Left kidney (tissue), 2 donors: ENCODE measurements around the gene CARD11. TPM values are rescaled to one million over a fixed set of nuclear protein-coding genes. Genes with fewer than 3 reads are reported as not detected.

Experiments
- DNase-seq: peaks from one replicate; pipeline ENCODE4 v3.0.0-alpha.2; 2013
- polyA plus RNA-seq: library from polyadenylated mRNA; unstranded; fragments of 120-200 nt; gene quantifications from one replicate; pipeline ENCODE4 v1.2.1, GENCODE V29; 2013; ENCODE audit not compliant: insufficient read length

The CARD11 gene
- polyA plus RNA-seq, 1 donor: 1.1 TPM

DNA sequence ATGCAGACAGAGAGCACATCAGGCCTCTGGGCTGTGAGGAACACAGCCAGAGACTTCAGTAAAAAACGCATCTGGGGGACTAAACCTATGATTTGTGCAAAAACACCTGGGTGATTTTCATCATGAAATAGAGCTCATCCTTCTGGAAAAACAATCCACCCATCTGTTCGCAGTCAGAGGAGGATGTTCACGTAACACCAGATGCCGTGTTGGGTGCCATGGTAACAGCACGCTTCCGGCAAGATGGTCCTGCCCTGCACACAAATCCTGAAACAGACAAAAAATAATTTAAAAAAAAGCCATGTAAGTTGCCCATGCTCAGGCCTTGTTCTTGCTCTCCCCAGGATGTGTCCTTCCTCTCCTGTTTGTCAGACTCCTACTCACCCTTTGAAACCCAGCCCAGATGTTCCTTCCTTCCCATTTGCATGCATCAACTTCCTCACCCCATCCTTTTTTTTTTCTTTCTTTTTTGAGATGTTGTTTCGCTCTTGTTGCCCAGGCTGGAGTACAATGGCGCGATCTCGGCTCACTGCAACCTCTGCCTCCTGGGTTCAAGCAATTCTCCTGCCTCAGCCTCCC is 171.3 kb downstream of the CARD11 start:
- DNase-seq: no peak

DNA sequence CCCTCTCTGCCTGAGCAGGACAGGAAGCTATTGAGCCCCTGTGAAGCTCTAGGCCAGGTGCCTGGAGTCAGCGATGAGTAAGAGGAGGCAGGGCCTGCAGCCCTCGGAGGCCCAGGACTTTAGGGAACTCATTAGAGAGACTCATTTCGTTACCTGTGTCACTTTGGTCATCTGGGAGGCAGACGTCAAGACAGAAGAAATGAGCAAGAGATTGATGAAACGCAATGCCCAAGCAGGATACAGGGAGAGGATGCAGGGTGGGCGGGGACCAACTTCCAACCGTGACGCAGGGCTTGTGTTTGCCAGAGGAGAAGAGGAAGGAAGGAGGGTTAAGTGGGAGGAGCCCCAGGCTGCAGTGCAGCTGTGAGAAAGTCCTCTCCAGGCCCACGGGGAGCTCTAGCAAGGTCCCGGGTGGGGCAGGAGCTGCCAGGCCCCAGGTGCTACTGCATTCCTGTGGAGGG is 173.2 kb downstream of the CARD11 start:
- no peak for DNase-seq

DNA sequence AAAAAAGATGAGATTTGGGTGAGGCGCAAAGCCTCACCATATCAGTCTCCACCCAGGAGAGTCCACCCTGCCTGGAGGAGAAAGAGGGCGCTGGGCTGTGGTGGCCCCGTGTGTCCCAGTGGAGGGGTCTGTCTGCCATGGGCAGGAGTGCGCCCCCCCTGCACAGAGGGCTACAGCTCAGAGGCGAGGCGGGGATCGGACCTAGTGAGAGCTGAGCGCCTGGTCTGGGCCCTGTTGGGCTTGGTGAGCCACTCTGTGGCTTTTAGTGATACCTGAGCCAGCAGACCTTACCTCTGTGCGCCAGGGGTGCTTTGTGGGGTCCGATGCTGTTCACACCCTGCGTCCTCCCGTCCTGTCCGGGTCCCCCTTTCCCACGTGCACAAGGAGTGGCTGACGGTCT is 173.7 kb downstream of the CARD11 start:
- DNase-seq: no peak

DNA sequence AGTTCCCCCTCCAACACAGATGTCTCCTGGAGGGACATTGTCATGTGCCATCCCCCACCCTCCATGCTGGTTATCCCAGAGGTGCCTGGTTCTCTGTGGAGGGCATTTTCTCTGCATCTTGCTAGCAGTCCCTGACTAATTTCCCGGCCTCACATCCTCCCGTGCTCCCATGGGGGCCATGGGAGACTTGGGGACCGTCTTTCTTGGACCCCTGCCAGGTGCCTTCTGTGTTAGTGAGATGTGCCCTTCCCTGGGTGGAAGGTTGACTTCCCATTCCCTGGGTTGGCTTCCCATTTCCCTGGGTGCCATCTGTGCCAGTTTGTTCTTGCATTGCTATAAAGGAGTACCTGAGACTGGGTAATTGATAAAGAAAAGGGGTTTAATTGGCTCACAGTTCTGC is 177.1 kb downstream of the CARD11 start:
- DNase-seq: no peak

DNA sequence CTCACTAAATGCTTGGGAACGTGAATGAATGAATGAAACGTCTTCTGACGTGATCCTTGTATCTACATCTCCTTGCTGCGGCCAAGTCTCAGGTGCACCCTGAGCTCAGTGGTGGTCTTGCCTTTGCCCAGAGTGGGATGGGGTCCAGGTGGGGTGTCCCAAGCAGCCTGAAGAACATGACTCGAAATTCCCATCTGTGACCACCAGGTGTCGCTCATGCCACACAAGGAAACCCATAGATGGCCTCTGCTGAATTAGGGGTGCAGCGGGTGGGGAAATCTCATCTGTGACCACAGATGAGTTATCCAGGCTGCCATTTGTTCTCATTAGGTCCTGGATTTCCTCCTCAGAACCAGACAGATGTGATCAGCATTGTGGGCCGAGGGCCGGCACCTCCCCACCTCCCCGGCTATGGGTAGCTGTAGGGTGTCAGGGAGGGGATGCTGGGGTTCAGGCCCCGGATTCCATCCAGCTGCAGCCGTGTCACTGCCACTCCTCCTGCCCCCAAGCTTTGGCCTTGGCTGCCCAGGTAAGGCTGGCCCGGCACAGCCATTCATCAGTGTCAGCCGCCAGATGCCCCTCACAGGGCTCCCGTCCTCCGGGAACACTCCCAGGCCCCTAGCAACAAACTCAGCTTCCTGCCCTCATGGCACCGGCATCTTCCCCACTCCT is 178.5 kb downstream of the CARD11 start:
- no peak for DNase-seq

DNA sequence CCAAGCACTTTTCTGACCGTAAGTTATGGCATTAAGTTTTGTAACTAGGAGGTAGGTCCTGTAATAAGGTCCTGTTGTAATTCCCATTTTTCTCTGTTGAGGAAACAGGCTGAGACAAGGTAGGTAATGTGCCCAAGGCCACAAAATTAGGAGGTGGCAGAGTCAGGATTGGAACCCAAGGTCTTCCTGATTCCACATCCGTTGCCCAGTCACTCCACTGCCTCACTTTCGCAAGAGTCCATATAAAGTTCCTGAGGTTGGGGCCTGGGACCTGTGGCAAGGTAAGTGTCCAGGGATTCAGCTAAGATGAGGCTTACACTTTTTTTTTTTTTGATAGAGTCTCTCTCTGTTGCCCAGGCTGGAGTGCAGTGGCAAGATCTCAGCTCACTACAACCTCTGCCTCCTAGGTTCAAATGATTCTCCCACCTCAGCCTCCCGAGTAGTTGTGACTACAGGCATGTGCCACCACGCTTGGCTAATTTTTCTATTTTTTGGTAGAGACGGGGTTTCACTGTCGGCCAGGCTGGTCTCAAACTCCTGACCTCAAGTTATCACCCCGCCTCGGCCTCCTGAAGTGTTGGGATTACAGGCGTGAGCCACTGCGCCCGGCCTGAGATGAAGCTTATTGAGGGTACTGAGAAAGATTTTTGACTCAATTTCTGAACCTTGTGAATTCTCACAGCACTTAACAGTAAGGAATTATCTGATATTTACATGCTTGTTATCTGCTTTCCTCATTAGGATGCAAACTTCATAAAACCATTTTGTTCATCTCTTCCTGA is 179.3 kb downstream of the CARD11 start:
- no peak for DNase-seq

DNA sequence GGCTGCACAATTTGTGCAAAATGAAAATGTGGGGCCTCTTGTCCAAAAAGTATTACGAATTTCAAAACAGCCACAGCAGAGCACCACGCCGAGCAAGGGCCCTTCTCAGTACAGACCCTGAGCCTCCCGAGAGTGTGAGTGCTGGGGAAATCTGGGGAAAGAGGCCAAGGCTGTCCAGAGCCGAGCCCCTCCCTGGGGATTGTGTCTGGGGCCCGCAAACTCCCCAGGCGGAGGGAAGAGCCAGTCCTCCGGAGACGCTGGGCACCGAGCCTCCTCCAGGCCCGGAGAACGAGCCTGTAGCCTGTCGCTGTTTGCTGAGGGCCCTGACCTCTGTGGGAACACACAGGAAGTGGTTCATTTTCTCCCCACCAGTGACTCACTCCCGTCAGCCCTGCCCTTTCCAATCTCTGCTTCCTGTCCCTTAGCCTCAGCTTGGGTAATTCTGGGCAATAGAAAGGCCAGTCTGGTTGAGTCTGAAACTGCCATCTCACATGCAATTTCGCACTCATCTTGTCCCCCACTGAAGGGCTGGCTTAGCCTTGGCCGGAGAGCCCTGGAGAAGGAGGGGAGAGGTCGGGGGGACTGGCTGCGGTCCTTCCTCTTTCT is 180.1 kb downstream of the CARD11 start:
- no peak for DNase-seq

DNA sequence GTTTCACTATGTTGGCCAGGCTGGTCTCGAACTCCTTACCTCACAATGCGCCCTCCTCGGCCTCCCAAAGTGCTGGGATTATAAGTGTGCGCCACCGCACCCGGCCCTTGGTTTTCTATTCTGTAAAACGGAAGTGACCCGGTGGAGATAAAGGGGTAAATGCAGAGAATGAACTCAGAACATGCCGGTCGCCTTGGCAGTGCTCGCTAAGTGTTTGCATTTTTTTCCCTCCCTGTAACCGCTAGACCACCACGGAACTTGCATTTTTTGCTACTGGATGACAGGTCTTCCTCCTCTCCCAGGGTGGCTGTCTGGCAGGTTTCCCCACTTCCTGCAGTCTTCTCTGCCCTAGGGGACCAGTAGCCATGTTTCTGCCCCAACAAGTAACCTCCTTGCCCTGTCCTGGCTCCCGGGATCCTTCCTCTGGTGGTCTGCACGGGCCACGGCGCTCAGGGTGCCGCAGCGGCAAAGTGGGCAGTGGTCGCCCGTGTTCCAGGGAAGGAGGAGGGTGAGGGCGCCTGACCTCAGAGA is 180.8 kb downstream of the CARD11 start:
- no peak for DNase-seq

DNA sequence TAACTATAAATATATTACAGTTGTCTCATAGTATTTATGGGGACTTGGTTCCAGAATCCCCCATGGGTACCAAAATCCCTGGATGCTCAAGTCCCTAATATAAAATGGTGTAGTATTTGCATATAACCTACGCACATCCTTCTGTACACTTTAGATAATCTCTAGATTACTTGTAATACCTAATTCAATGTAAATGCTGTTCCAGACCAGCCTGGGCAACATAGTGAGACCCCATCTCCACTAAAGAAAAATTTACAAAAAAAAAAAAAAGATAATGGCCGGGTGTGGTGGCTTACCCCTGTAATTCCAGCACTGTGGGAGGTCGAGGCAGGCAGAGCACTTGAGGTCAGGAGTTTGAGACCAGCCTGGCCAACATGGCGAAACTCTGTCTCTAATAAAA is 182.2 kb downstream of the CARD11 start:
- no peak for DNase-seq

DNA sequence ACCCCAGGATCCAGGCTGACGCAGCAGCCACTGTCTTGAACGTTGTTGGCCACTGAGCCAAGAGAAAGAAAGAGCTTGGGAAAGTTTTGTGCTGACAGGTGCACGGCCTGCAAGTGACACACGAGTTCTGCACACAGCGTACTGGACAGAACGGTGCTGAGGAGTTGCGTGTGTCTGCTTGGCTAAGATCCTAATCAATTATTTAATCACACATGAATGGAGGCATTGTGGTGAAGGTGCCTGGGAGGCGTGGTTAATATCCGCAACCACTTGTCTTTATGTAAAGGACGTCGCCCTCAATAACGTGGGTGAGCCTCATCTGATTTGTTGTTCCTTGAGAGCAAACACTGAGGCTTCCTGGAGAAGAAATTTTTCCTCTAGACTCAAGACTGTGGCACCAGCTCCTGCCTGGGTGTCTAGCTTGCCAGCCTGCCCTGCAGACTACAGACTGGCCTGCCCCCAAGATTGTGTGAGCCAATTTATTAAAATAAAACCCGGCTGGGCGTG is 183.0 kb downstream of the CARD11 start:
- no peak for DNase-seq

DNA sequence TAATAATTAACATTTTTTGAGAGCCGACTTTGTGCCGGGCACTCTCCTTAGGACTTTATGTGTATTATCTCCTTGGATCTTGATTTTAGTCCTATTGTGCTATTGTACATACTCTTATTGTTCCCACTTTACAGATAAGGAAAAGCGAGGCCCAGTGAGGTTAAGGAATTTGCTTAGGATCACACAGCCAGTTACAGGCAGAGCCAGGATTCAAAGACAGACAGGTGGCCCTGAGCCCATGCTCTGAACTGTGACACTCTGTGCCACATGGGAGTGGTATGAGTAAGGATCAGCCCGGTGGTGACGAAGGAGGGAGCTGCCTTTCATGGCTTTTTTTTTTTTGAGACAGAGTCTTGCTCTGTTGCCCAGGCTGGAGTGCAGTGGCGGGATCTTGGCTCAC is 183.7 kb downstream of the CARD11 start:
- no peak for DNase-seq

DNA sequence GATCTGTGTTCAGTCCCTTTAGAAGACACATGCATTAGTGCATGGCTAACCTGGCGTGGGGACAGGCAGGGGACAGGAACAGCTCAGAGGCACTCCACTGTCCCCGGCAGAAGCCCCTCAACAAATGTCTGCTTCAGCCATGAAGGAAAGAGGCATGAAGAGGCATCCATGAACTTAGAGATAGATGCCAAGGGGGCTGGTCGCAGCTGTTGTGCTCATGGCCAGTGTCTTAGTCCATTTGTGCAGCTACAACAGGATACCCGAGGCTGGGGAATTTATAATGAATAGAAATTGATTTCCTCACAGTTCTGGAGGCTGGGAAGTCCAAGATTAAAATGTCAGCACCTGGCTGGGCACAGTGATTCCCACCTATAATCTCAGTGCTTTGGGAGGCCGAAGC is 185.0 kb downstream of the CARD11 start:
- no peak for DNase-seq

DNA sequence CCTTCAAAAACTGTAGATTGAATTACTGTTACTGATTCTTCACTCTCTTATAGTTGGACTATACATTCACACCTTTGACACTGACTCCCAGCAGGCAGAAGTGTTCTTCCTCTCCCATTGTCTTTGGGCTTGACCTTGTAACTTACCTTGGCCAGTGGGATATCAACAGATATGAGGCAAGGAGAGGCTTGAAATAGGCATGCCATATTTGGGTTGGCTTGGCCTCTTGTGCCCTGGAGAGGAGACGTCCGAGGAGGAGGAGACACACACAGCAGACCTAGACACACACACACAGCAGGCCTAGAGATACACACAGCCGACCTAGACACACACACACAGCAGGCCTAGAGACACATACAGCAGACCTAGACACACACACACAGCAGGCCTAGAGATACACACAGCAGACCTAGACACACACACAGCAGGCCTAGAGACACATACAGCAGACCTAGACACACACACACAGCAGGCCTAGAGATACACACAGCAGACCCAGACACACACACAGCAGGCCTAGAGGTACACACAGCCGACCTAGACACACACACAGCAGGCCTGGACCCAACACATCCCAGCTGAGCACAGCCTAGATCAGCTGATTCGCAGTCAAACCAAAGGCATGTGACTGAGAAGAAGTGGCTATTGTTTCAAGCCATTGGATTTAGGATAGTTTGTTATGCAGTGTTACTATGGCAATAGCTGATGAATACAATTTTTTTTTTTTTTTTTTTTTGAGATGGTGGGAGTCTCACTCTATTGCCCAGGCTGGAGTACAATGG is 187.1 kb downstream of the CARD11 start:
- no peak for DNase-seq

Other genes starting within 250 kb of the CARD11 start
- 41.0 TPM for gene GNA12, start 199.6 kb downstream of the CARD11 start, polyA plus RNA-seq